ENCODE results near the gene MYO18A.
A peak's percentile ranks its signal among the peaks of the same experiment; 100 is the strongest.

The MYO18A gene

DNA sequence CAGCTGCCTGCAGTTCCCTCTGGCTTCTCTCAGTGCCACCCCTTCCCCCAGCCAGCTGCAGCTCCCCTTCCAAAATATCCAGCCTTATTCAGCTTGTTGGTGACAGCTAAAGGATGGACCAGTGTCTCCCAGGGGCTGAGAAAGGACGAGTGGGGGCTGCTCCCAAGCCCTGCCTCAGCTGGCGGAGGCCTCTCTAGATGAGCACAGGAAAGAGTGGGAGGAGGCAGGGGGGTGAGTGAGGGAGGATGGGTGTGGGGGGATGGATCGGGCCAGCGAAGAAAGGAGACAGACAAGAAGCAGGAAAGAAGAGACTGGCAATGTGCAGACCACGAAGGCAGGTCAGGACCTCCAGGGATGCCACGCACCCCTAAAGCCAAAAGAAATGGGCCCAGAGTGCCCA, 119.7 kb downstream of the MYO18A start:
- TF ChIP-seq, protein P1, sequence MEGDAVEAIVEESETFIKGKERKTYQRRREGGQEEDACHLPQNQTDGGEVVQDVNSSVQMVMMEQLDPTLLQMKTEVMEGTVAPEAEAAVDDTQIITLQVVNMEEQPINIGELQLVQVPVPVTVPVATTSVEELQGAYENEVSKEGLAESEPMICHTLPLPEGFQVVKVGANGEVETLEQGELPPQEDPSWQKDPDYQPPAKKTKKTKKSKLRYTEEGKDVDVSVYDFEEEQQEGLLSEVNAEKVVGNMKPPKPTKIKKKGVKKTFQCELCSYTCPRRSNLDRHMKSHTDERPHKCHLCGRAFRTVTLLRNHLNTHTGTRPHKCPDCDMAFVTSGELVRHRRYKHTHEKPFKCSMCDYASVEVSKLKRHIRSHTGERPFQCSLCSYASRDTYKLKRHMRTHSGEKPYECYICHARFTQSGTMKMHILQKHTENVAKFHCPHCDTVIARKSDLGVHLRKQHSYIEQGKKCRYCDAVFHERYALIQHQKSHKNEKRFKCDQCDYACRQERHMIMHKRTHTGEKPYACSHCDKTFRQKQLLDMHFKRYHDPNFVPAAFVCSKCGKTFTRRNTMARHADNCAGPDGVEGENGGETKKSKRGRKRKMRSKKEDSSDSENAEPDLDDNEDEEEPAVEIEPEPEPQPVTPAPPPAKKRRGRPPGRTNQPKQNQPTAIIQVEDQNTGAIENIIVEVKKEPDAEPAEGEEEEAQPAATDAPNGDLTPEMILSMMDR (conservative IDR thresholded peaks at IDR 0.05), result no peak

DNA sequence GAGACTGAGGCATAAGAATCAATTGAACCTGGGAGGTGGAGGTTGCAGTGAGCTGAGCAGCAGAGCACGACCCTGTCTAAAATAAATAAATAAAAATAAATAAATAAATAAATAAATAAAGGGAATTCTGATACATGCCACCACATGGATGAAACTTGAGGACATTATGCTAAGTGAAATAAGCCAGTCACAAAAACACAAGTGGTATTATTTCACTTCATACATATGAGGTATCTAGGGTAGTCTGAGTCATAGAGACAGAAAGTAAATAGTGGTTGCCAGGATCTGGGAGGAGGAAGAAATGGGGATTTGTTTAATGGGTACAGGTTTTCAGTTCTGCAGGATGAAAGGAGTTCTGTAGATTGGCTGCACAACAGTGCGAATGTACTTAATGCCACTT, 120.9 kb downstream of the MYO18A start:
- H3K27ac ChIP-seq, result no peak overlapping the region; the same call in 1 of the 2 replicates
- TF ChIP-seq, protein P1 (conservative IDR thresholded peaks at IDR 0.05), result no peak

More for the DNA sequence above, 119.7 kb downstream of the MYO18A start:
- no peak overlapping the region for H3K27ac ChIP-seq

DNA sequence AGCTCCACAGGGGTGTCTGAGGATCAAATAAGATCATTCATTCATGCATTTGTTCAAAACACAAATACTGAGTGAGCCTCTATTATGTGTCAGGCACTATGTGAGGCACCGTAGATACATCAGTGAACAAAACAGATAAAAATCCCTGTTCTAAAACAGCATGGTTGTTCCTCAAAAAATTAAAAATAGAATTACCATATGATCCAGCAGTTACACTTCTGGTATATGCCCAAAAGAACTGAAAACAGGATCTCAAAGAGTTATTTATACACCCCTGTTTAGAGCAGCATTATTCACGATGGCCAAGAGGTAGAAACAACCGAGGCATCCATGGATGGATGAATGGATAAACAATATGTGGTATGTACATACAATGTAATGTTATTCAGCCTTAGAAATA, 121.8 kb downstream of the MYO18A start:
- peak overlapping the region; percentile 67; the same call in 1 of the 2 replicates for H3K27ac ChIP-seq
- TF ChIP-seq, protein P1 (conservative IDR thresholded peaks at IDR 0.05), result no peak

DNA sequence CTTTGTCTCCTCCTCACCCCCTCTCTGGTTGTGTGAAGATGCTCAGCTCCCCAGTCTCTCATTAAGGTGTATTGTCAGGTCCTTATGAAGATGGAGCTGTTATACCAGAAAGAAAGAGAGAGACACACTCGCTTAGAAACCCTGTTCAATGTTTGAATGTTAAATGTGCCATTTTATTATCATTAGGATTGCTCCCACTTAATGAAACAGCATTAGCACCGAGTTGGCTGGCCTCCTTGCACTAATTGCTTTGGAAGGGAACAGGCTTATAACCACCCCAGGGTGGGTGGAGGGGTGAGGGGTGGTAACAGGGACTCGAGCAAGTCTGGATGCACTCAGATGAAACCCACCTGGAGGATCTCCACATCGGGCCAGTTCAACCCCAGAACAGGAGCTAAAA, 122.8 kb downstream of the MYO18A start:
- TF ChIP-seq, protein P1 (conservative IDR thresholded peaks at IDR 0.05), result no peak
- H3K27ac ChIP-seq, result peak overlapping the region; percentile 67

DNA sequence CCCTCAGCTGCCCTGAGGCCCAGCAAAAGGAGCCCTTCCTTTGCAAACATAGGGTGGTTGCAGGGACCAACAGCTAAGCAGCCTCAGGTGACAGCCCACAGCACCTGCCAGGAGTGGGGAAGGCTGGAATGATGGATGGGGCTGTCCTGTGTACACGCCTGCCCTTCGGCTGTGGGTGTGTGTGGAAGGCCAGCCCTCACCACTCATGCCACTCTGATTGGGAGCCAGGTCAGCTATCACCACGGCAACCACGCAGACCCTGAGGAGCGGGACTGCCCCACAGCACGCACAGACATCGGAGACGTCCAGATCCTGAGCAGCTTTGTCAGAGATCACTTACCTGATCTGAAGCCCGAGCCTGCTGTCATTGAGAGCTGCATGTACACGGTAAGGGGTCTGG, 125.4 kb downstream of the MYO18A start:
- no peak overlapping the region for H3K27ac ChIP-seq
- TF ChIP-seq, protein P1 (conservative IDR thresholded peaks at IDR 0.05), result no peak

DNA sequence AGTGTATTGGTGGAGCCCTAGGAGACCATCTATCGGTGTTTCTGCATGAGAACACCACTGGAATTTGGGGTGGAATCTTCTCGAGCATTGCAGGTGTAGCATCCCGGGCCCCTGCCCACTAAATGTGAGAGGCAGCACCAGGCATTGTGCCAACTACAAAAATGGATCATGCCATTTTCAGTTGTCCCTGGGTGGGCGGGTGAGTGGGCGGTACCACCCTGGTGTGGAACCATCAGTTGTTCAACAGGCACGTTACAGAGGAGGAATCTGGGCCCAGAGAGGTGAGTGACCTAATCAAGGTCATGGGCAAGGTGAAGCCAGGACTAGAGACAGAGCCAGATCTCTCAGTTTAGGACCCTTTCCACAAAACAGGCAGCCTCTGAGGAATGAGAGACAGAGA, 128.5 kb downstream of the MYO18A start:
- H3K27ac ChIP-seq, result no peak overlapping the region
- TF ChIP-seq, protein P1 (conservative IDR thresholded peaks at IDR 0.05), result no peak

DNA sequence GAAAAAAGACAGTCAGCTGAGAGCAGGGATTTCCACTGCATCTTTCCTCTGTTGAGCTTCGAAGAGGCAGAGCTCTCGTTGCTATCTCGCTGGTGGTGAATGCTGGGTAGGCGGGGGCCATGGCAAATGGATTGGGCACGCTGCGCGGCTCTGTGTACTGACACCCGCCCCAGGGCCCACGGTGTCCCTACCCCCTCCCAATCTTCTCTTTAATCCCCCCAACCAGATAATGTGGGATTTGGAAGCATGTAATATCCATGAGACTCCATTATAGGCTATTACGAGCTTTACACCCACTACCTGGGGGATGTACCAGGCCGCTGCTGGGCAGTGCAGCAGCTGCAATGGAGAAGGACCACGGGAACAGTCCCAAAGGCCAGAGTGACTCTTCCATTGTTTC, 129.0 kb downstream of the MYO18A start:
- H3K27ac ChIP-seq, result no peak overlapping the region
- TF ChIP-seq, protein P1 (conservative IDR thresholded peaks at IDR 0.05), result no peak
